Amygdala (tissue), 56 donors: Measurements from ENCODE around the gene EPS8L3.
"Not testable (repeated sequence)": the region's sequence is repeated elsewhere in the genome, so short reads cannot be mapped to it uniquely, and the experiment has no call there.

Experiments used
- DNase-seq, 56 donors: peaks; one replicate each; lab custom pipeline; 2025; lab: John Stamatoyannopoulos, UW

Gene EPS8L3

DNA sequence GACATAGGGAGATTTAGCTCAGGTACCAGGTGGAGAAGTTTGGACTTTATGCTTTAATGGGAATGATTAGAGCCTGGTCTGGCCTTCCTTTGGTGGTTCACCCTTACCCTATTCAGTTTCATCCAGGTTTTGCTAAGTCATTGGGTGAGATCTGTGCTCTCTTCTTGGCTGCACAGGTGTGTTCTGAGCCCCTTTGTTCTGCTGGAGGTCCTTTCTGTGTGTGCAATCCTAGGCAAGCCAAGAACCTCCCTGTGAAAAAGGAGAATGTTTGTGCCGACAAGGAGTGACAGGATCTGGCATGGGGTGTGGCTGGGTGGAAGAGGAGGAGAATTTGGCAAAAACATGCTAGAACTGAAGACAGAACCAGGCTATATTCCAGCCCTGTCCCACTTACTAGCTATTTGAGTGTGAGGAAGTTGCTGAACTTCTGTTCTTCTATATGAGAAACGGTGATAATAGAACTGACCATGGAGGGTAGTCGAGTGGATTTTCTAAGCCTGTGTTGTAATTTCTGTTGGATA lies 47.1 kb downstream of the EPS8L3 start:
- no peak for DNase-seq

DNA sequence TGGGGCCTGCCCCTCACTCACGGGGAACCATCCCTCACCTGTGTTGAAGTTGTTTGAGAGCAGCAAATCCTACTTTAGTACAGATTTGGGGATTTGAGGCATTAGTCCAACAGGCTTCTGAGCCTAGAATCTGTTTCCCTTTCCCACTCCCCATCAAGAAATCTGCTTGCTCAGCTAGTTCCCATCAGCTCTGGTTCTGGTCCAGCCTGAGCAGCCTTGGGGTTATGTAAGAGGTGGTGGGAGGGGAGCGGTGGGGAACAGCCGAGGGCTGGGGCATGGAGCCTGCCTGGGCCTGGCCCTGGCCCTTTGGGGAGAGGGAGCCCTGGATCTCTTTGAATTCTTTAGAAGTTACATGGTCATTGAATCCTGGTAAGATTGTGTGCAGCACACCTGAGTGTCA lies 47.6 kb downstream of the EPS8L3 start:
- no peak for DNase-seq

DNA sequence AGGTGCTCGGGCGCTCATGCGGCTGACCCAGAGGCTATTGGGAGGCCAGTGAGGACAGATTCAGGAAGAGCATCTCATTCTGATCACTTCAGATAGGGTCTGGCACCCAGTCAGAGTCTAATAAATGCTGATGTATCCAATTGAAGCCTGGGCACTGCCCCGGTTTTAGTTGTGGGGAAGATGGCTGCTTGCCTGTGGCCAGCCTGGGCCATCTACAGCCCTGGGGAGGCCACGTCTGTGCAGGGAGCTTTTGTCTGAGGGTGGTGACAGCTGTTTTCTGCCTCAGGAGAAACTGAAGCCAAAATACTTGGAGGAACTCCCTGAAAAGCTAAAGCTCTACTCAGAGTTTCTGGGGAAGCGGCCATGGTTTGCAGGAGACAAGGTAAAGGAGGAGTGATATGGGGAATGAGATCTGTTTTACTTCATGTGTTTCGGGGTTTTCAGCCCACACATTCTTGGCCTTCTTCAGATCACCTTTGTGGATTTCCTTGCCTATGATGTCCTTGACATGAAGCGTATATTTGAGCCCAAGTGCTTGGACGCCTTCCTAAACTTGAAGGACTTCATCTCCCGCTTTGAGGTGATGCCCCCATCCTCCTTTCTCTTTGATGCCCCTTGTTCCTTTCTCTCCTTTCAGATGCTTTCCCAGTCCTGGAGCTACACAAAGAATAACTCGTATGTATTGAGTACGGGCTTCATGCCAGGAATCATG lies 48.9 kb downstream of the EPS8L3 start:
- DNase-seq = no peak

DNA sequence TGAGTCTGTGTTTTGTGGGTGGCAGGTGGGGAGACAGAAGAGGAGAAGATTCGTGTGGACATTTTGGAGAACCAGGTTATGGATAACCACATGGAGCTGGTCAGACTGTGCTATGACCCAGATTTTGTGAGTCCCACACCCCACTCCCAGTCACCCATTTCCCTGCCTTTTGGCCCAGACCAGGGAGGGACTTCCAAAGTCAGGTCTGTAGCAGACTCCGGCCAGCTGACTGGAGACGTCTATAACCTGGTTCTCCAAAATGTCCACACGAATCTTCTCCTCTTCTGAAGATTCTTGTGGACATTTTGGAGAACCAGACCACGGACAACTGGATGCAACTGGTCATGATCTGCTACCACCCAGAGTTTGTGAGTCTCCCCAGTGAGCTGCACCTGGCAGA lies 50.1 kb downstream of the EPS8L3 start:
- DNase-seq = no peak

DNA sequence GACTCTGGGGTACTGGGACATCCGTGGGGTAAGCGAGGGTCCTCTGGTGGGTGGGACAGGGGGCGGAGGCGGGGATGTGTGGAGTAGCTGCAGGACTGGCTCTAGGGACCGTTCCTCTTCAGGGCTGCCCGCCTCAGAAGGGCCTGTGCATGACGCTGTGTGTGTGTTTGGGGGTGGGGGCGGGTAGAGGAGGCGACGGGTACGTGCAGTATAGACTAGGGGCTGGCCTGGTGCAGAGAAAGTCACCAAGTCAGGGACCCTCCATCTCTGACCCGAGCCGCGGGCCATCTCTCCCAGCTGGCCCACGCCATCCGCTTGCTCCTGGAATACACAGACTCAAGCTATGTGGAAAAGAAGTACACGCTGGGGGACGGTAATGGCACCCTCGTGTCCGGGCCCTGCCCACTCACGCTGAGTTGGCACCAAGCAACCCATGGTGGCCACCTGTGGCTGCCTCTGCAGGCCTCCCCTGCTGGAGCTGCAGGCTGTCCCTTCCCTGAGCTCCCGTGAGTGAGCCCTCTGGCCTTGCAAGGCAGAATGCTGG lies 51.3 kb downstream of the EPS8L3 start:
- DNase-seq = no peak

- DNase-seq = peak in 1 of 56 donors; percentile 18
Observed at GRCh38 chr1:109711593-109712320, 52.0 kb downstream of the EPS8L3 start, which contains the start of gene GSTM5. TSS of gene GSTM5 (plus strand) at chr1:109712251. CDS start at chr1:109712313, 62 bp downstream.

DNA sequence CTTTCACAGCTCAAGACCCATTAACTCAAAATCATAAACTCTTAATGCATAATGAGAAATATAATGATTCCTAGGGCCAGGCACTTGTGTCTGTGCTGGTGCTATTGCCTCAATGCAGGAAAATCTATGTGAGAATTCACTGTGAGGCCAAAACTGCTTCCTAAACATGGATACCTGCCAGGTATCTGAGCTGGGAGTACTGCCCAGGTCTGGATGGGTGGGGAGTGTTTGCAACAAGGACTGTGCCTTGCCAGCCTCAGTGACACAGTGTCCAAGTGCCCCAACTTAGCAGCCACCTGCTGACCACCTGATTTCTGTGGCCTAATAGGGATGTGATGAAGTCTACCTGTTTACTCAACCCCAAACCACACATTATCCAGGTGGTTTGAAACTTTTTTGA lies 53.9 kb downstream of the EPS8L3 start:
- DNase-seq = not testable (repeated sequence)

DNA sequence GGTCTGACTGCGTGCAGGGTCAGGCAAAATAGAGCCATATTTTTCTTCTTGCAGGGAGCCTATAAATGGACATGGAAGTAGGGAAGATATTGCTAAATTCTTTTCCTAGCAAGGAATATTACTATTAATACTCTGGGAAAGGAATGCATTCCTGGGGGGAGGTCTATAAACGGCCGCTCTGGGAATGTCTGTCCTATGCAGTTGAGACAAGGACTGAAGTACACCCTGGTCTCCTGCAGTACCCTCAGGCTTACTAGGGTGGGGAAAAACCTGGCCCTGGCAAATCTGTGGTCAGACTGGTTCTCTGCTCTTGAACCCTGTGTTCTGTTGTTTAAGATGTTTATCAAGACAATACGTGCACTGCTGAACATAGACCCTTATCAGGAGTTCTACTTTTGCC lies 54.8 kb downstream of the EPS8L3 start:
- not testable (repeated sequence) for DNase-seq

- DNase-seq = no peak
Observed at GRCh38 chr1:109705411-109705810, 58.3 kb downstream of the EPS8L3 start.

DNA sequence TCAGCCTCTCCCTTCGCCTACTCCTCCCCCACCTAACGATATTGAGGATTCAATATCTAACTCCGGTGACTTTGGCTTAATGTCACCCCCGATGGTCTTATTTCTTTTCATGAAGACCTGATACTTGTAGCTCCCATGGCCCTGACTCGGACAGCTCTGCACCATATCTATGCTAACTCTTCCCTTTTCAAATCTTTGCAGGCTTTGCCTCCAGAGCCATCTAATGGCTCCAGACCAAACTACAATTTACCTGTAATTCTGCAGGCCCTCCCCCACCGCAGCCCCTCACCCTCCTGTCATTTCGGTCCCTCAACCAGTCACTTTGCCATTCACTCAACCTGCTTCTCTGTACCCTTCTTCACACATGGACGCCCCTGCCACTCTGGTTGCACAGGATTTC lies 59.5 kb downstream of the EPS8L3 start:
- no peak for DNase-seq

GRCh38 chr1:109702940-109703339 lies 60.8 kb downstream of the EPS8L3 start:
- not testable (repeated sequence) for DNase-seq
